Neutrophil (primary cell): ENCODE data around the gene PLOD3.

Experiments
- H3K27ac ChIP-seq: fragments of 200-600 bp; sonication (generic); 2 replicates; pipeline ENCODE4 v1.5.1; 2016; ENCODE audit warnings: mild to moderate bottlenecking, moderate library complexity
- H3K27me3 ChIP-seq: fragments of 200-600 bp; sonication (generic); 2 replicates; pipeline ENCODE4 v1.6.0; 2016; ENCODE audit warnings: mild to moderate bottlenecking
- H3K36me3 ChIP-seq: fragments of 200-600 bp; sonication (generic); 2 replicates; pipeline ENCODE4 v1.5.1; 2017
- H3K4me1 ChIP-seq, 2 experiments: fragments of 200-600 bp in 1 of 2; sonication (generic) in 1 of 2; 1 replicate in 1 of 2; 2 replicates in 1 of 2; pipeline versions ENCODE4 v1.5.1 to v1.6.1; 2013 to 2016; ENCODE audit warnings: low read depth in 1 of 2, low read length in 1 of 2, mild to moderate bottlenecking in 1 of 2, moderate library complexity in 1 of 2; ENCODE audit not compliant: control insufficient read depth in 1 of 2, insufficient read depth in 1 of 2
- H3K4me3 ChIP-seq, 2 experiments: fragments of 200-600 bp in 1 of 2; sonication (generic) in 1 of 2; 1 replicate in 1 of 2; 2 replicates in 1 of 2; pipeline ENCODE4 v1.5.1; 2013 to 2016; ENCODE audit warnings: low read depth in 1 of 2, low read length in 1 of 2, mild to moderate bottlenecking in 1 of 2, moderate library complexity in 1 of 2
- H3K9me3 ChIP-seq: fragments of 200-600 bp; sonication (generic); 2 replicates; pipeline ENCODE4 v1.5.1; 2016
- TF ChIP-seq, protein P1 (sequence below): fragments of 200-600 bp; sonication (generic); IDR thresholded peaks from 2 replicates; pipeline ENCODE4 v1.5.1; 2016; ENCODE audit warnings: antibody characterized with exemption

The PLOD3 gene

DNA sequence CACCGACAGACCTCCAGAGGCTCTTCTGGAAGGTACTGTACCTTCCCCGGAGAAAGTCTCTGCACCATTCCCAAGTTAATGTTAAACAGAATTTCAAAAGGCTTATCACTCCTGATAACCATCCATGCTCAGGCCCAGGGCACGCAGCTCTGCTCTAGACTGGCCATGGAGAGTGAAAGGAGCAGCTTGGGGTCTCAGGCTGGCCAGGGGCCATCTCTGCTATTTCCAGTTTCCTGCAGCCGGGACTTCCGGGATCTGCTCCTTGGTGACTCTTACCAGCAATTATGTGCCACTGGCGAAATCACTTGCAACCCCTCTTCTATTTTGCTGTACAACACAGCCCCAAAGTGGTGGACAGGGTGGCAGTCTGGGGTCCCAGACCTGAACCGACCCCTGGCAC lies 14.3 kb upstream of the PLOD3 start:
- Histone ChIP-seq H3K27me3 (peaks cover 4% of the 10 kb centered on the region), H3K4me1 (peaks cover 5 to 7% of the 10 kb centered on the region in 2 experiments), H3K9me3 (no peaks in the 10 kb centered on the region), H3K4me3 (no peak overlapping the region), H3K27ac (no peak overlapping the region), H3K36me3 (peaks cover 68% of the 10 kb centered on the region)
- TF ChIP-seq, protein P1, sequence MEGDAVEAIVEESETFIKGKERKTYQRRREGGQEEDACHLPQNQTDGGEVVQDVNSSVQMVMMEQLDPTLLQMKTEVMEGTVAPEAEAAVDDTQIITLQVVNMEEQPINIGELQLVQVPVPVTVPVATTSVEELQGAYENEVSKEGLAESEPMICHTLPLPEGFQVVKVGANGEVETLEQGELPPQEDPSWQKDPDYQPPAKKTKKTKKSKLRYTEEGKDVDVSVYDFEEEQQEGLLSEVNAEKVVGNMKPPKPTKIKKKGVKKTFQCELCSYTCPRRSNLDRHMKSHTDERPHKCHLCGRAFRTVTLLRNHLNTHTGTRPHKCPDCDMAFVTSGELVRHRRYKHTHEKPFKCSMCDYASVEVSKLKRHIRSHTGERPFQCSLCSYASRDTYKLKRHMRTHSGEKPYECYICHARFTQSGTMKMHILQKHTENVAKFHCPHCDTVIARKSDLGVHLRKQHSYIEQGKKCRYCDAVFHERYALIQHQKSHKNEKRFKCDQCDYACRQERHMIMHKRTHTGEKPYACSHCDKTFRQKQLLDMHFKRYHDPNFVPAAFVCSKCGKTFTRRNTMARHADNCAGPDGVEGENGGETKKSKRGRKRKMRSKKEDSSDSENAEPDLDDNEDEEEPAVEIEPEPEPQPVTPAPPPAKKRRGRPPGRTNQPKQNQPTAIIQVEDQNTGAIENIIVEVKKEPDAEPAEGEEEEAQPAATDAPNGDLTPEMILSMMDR = no peak

DNA sequence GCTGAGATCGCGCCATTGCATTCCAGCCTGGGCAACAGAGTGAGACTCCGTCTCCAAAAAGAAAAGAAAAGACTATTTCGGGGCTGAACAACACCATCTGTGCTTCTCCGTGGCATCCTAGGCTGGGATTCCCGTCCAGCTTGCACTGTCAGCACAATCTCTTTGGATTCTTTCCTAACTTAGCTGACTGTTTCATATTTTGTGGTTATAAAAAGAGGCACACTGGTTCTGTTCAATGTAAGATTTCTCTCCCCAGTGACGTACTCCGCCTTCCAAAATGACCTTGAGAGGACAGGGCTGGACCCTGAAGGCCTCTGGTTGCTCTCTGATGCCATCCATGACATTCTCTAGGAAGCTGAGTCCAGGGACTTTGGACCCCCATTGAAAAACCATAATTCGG lies 9.3 kb upstream of the PLOD3 start:
- Histone ChIP-seq H3K4me1 (peaks cover 5 to 7% of the 10 kb centered on the region in 2 experiments), H3K27me3 (no peaks in the 10 kb centered on the region), H3K27ac (no peak overlapping the region), H3K4me3 (no peak overlapping the region), H3K9me3 (no peaks in the 10 kb centered on the region), H3K36me3 (peaks cover 71% of the 10 kb centered on the region)
- TF ChIP-seq, protein P1 = no peak

DNA sequence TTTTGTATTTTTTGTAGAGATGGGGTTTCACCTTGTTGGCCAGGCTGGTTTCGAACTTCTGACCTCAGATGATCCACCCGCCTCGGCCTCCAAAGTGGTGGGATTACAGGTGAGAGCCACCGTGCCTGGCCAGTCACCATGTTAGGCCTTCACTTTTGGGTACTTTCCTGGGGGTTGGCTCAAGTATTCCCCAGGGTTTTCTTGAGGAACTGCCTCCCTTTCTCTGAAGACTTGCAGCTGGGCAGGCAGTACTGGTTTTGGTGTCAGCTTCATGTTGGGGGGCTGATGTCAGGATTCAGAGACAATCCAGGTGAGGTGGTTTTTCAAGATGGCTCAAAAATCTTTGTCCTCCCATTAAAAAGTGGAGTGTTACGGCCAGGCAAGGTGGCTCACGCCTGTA lies 8.3 kb upstream of the PLOD3 start:
- Histone ChIP-seq H3K27ac (no peak overlapping the region), H3K4me3 (no peak overlapping the region), H3K9me3 (no peaks in the 10 kb centered on the region), H3K4me1 (peaks cover 3 to 5% of the 10 kb centered on the region in 2 experiments), H3K27me3 (no peaks in the 10 kb centered on the region), H3K36me3 (peaks cover 70% of the 10 kb centered on the region)
- TF ChIP-seq, protein P1 = no peak

DNA sequence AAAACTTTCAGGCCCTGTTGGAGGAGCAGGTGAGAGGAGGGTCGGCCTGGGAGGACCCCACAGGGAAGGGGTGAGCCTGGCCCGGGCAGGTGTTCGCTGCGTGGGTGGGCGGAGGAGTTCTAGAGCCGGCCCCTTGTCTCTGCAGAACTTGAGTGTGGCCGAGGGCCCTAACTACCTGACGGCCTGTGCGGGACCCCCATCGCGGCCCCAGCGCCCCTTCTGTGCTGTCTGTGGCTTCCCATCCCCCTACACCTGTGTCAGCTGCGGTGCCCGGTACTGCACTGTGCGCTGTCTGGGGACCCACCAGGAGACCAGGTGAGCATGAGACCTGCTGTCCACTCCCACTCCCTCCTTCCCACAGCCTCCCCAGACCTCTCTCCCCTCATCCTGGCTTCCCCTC lies 6.1 kb upstream of the PLOD3 start:
- H3K36me3 ChIP-seq = peaks cover 61% of the 10 kb centered on the region
- TF ChIP-seq, protein P1 = no peak
- H3K4me3 ChIP-seq = no peak overlapping the region
- H3K9me3 ChIP-seq = no peaks in the 10 kb centered on the region
- no peaks in the 10 kb centered on the region for H3K27me3 ChIP-seq
- H3K27ac ChIP-seq = no peak overlapping the region
- peaks cover 6 to 7% of the 10 kb centered on the region in 2 experiments for H3K4me1 ChIP-seq

DNA sequence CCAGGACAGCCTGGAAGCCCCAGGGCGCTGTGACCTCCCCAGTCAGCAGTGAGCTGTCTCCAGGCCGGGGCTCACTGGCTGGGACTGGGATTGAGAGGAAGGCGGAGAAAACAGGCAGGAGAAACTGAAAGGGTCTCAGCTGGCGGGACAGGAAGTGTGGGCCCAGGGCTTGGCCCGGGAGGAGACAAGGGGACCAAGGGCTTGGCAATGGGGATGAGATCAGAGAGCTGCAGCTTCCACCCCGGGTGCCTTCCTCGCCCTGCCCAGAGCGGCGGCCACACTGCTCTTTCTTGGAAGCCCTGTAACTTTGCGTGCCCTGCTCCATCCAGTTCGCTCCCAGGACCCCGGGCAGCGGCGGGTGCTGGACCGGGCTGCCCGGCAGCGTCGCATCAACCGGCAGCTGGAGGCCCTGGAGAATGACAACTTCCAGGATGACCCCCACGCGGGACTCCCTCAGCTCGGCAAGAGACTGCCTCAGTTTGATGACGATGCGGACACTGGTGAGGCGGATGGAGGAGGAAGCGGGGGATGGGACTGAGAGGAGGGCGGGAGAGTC lies 5.0 kb upstream of the PLOD3 start:
- peaks cover 53% of the 10 kb centered on the region for H3K36me3 ChIP-seq

More for the DNA sequence above, 5.0 kb upstream of the PLOD3 start:
- Histone ChIP-seq H3K27me3 (no peaks in the 10 kb centered on the region), H3K4me3 (no peak overlapping the region), H3K9me3 (no peaks in the 10 kb centered on the region), H3K4me1 (peaks cover 9 to 11% of the 10 kb centered on the region in 2 experiments), H3K27ac (no peak overlapping the region)
- TF ChIP-seq, protein P1 = no peak
